Type B pancreatic cell (in vitro differentiated cells): Measurements from ENCODE around the gene NIN. TPM values are rescaled to one million over a fixed set of nuclear protein-coding genes. Genes with fewer than 3 reads are reported as not detected.

Experiments used
- DNase-seq: peaks from one replicate; pipeline ENCODE4 v3.0.0; 2021; ENCODE audit warnings: mixed read lengths; ENCODE audit not compliant: unreplicated experiment; ENCODE audit errors: extremely low spot score
- H3K27ac Mint-ChIP-seq: 2 replicates; pipeline ENCODE4 v1.8.0; 2021; ENCODE audit warnings: mild to moderate bottlenecking, mixed read lengths
- H3K27me3 Mint-ChIP-seq: 2 replicates; pipeline ENCODE4 v1.8.0; 2021; ENCODE audit warnings: mixed read lengths
- H3K36me3 Mint-ChIP-seq: 2 replicates; pipeline ENCODE4 v1.8.0; 2021; ENCODE audit warnings: mixed read lengths
- H3K4me1 Mint-ChIP-seq: one replicate; pipeline ENCODE4 v1.8.0; 2021; ENCODE audit warnings: mixed read lengths; ENCODE audit not compliant: unreplicated experiment
- H3K4me3 Mint-ChIP-seq: 2 replicates; pipeline ENCODE4 v1.8.0; 2021; ENCODE audit warnings: mild to moderate bottlenecking, mixed read lengths
- H3K9me3 Mint-ChIP-seq: 2 replicates; pipeline ENCODE4 v1.8.0; 2021; ENCODE audit warnings: mixed read lengths
- CTCF ChIP-seq: fragments of 200-600 bp; sonication (generic); conservative IDR thresholded peaks from 2 replicates; pipeline ENCODE4 v1.5.0; 2021; ENCODE audit warnings: antibody characterized with exemption, mild to moderate bottlenecking
- total RNA-seq: library from RNA; stranded (reverse); gene quantifications from 2 replicates; pipeline ENCODE4 v1.2.1, GENCODE V29; 2021; ENCODE audit warnings: low replicate concordance

NIN gene
- total RNA-seq, 1 donor from 2014 or later = 40.5 TPM

- no peaks in the 10 kb centered on the region for H3K9me3 Mint-ChIP-seq
- H3K27me3 Mint-ChIP-seq = peaks cover 6% of the 10 kb centered on the region
- peaks cover under 1% of the 10 kb centered on the region for H3K36me3 Mint-ChIP-seq
- no peak for TF ChIP-seq CTCF
- no peak for DNase-seq
- no peak overlapping the region for H3K4me3 Mint-ChIP-seq
- no peak overlapping the region for H3K27ac Mint-ChIP-seq
- H3K4me1 Mint-ChIP-seq = no peaks in the 10 kb centered on the region
Observed at GRCh38 chr14:50846226-50846880, 15.4 kb upstream of the NIN start.

GRCh38 chr14:50845166-50845565 is 14.2 kb upstream of the NIN start:
- Mint-ChIP-seq H3K27me3 (peaks cover 10% of the 10 kb centered on the region), H3K4me3 (no peak overlapping the region), H3K27ac (no peak overlapping the region), H3K4me1 (no peaks in the 10 kb centered on the region), H3K9me3 (no peaks in the 10 kb centered on the region), H3K36me3 (peaks cover 3% of the 10 kb centered on the region)
- no peak for DNase-seq
- TF ChIP-seq CTCF = no peak

GRCh38 chr14:50844391-50844790 is 13.4 kb upstream of the NIN start:
- peaks cover 17% of the 10 kb centered on the region for H3K27me3 Mint-ChIP-seq
- no peak for TF ChIP-seq CTCF

GRCh38 chr14:50839691-50840090 is 8.7 kb upstream of the NIN start:
- H3K27me3 Mint-ChIP-seq = peaks cover 32% of the 10 kb centered on the region
- DNase-seq = no peak
- no peak overlapping the region for H3K4me3 Mint-ChIP-seq
- TF ChIP-seq CTCF = no peak
- peaks cover 3% of the 10 kb centered on the region for H3K36me3 Mint-ChIP-seq
- peaks cover 4% of the 10 kb centered on the region for H3K4me1 Mint-ChIP-seq
- no peaks in the 10 kb centered on the region for H3K9me3 Mint-ChIP-seq
- H3K27ac Mint-ChIP-seq = no peak overlapping the region

More at GRCh38 chr14:50844391-50844790, 13.4 kb upstream of the NIN start:
- H3K27ac Mint-ChIP-seq = no peak overlapping the region
- no peaks in the 10 kb centered on the region for H3K4me1 Mint-ChIP-seq
- H3K9me3 Mint-ChIP-seq = no peaks in the 10 kb centered on the region
- no peak overlapping the region for H3K4me3 Mint-ChIP-seq
- H3K36me3 Mint-ChIP-seq = peaks cover 3% of the 10 kb centered on the region
- DNase-seq = no peak

GRCh38 chr14:50839048-50839447 is 8.1 kb upstream of the NIN start:
- no peak for TF ChIP-seq CTCF
- H3K27me3 Mint-ChIP-seq = peaks cover 35% of the 10 kb centered on the region
- peaks cover 3% of the 10 kb centered on the region for H3K36me3 Mint-ChIP-seq

More at GRCh38 chr14:50839048-50839447, 8.1 kb upstream of the NIN start:
- Mint-ChIP-seq H3K4me3 (no peak overlapping the region), H3K4me1 (peaks cover 4% of the 10 kb centered on the region), H3K27ac (no peak overlapping the region), H3K9me3 (no peaks in the 10 kb centered on the region)
- no peak for DNase-seq
